ENCODE data around the gene TBX15.

Gene TBX15

GRCh38 chr1:118896416-118896815 lies 91.7 kb downstream of the TBX15 start:
- TF ChIP-seq CTCF (IDR thresholded peaks at IDR 0.05; ENCODE audit: insufficient read depth, low read depth, low read length, missing control alignments) = no peak
- DNase-seq (ENCODE audit: low read depth) = no peak
- no peak overlapping the region for H3K4me3 ChIP-seq (ENCODE audit: low read depth, low read length)

GRCh38 chr1:118894836-118895235 lies 93.3 kb downstream of the TBX15 start:
- H3K4me3 ChIP-seq (ENCODE audit: low read depth, low read length) = no peak overlapping the region
- TF ChIP-seq CTCF (IDR thresholded peaks at IDR 0.05; ENCODE audit: insufficient read depth, low read depth, low read length, missing control alignments) = no peak
- DNase-seq (ENCODE audit: low read depth) = no peak

GRCh38 chr1:118890851-118891384 lies 97.2 kb downstream of the TBX15 start:
- DNase-seq (ENCODE audit: low read depth) = no peak

GRCh38 chr1:118884946-118885345 lies 103.2 kb downstream of the TBX15 start:
- no peak overlapping the region for H3K4me3 ChIP-seq (ENCODE audit: low read depth, low read length)
- no peak for DNase-seq (ENCODE audit: low read depth)
- TF ChIP-seq CTCF (IDR thresholded peaks at IDR 0.05; ENCODE audit: insufficient read depth, low read depth, low read length, missing control alignments) = no peak

More at GRCh38 chr1:118890851-118891384, 97.2 kb downstream of the TBX15 start:
- no peak for TF ChIP-seq CTCF (IDR thresholded peaks at IDR 0.05; ENCODE audit: insufficient read depth, low read depth, low read length, missing control alignments)
- no peak overlapping the region for H3K4me3 ChIP-seq (ENCODE audit: low read depth, low read length)

GRCh38 chr1:118881751-118882150 lies 106.4 kb downstream of the TBX15 start:
- TF ChIP-seq CTCF (IDR thresholded peaks at IDR 0.05; ENCODE audit: insufficient read depth, low read depth, low read length, missing control alignments) = no peak
- H3K4me3 ChIP-seq (ENCODE audit: low read depth, low read length) = no peak overlapping the region
- no peak for DNase-seq (ENCODE audit: low read depth)

- TF ChIP-seq CTCF (IDR thresholded peaks at IDR 0.05; ENCODE audit: insufficient read depth, low read depth, low read length, missing control alignments) = no peak
- no peak overlapping the region for H3K4me3 ChIP-seq (ENCODE audit: low read depth, low read length)
- no peak for DNase-seq (ENCODE audit: low read depth)
Observed at GRCh38 chr1:118878661-118879060, 109.5 kb downstream of the TBX15 start.

GRCh38 chr1:118877668-118878396 lies 110.3 kb downstream of the TBX15 start:
- H3K4me3 ChIP-seq (ENCODE audit: low read depth, low read length) = no peak overlapping the region
- DNase-seq (ENCODE audit: low read depth) = no peak
- no peak for TF ChIP-seq CTCF (IDR thresholded peaks at IDR 0.05; ENCODE audit: insufficient read depth, low read depth, low read length, missing control alignments)
